Measurements from ENCODE around the gene SMOC1. TPM values are rescaled to one million over a fixed set of nuclear protein-coding genes. Genes with fewer than 3 reads are reported as not detected.

SMOC1 gene
- total RNA-seq, 6 experiments from 2014 or later = not detected

- no peaks in the 10 kb centered on the region; the same call in none of the 2 replicates for H3K9me3 Mint-ChIP-seq
- H3K4me1 Mint-ChIP-seq (ENCODE audit: low read depth) = no peaks in the 10 kb centered on the region
- no peak for TF ChIP-seq CTCF (IDR thresholded peaks at IDR 0.05)
- H3K36me3 Mint-ChIP-seq (ENCODE audit: low read depth) = no peaks in the 10 kb centered on the region
- peaks cover 5% of the 10 kb centered on the region for H3K27me3 Mint-ChIP-seq (ENCODE audit: insufficient read depth)
- H3K27ac Mint-ChIP-seq = no peak overlapping the region
- DNase-seq = no peak
- no peak overlapping the region for H3K4me3 Mint-ChIP-seq
Measured at GRCh38 chr14:70077720-70078119, 198.5 kb downstream of the SMOC1 start.

DNA sequence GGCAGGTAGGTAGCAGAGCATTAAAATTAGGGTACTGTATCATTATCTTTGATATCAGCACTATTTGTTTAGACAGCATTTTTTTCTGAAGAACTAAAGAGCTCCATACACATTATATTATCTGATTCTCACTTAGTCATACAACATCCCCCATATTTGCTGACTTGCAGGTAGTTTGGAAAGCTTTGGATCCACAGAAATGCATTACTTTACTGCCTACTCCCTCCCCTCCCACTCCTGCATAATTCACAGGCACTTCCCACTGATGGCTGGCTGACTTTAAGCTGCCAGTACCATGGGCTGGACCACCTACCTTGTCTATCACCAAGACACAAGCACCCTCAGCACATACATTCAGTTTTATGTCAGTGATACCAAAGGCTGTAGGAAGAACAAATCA, 199.1 kb downstream of the SMOC1 start:
- no peak overlapping the region for H3K4me3 Mint-ChIP-seq
- DNase-seq = no peak
- H3K9me3 Mint-ChIP-seq = no peaks in the 10 kb centered on the region; the same call in none of the 2 replicates
- H3K27me3 Mint-ChIP-seq (ENCODE audit: insufficient read depth) = peaks cover 5% of the 10 kb centered on the region
- no peaks in the 10 kb centered on the region for H3K36me3 Mint-ChIP-seq (ENCODE audit: low read depth)
- H3K4me1 Mint-ChIP-seq (ENCODE audit: low read depth) = no peaks in the 10 kb centered on the region
- TF ChIP-seq CTCF (IDR thresholded peaks at IDR 0.05) = no peak
- H3K27ac Mint-ChIP-seq = no peak overlapping the region

GRCh38 chr14:70080076-70080475, 200.9 kb downstream of the SMOC1 start:
- TF ChIP-seq CTCF (IDR thresholded peaks at IDR 0.05) = no peak
- H3K4me3 Mint-ChIP-seq = no peak overlapping the region
- no peaks in the 10 kb centered on the region for H3K4me1 Mint-ChIP-seq (ENCODE audit: low read depth)
- H3K9me3 Mint-ChIP-seq = no peaks in the 10 kb centered on the region; the same call in none of the 2 replicates
- peaks cover 5% of the 10 kb centered on the region for H3K27me3 Mint-ChIP-seq (ENCODE audit: insufficient read depth)
- H3K36me3 Mint-ChIP-seq (ENCODE audit: low read depth) = no peaks in the 10 kb centered on the region
- DNase-seq = no peak
- H3K27ac Mint-ChIP-seq = no peak overlapping the region

Other genes with a start within 250 kb of the SMOC1 start
- 100 to 1,000 TPM; 162 to 221 (median 185) TPM for gene SRSF5, start 112.3 kb upstream of the SMOC1 start, total RNA-seq (2021; fragmentation: NEBNext Ultra II Directional; extraction: Animal tissue kit (Norgen Biotek cat#: 25700))
- gene SLC10A1, start 82.2 kb upstream of the SMOC1 start, total RNA-seq (2021; fragmentation: NEBNext Ultra II Directional; extraction: Animal tissue kit (Norgen Biotek cat#: 25700)) = not detected

Measured in HFFc6 (cell line).